H1 (cell line): ENCODE results near the gene MVK. TPM values are rescaled to one million over a fixed set of nuclear protein-coding genes. Genes with fewer than 3 reads are reported as not detected.

Experiments used
- CTBP2 ChIP-seq: IDR thresholded peaks from 2 replicates; pipeline ENCODE4 v1.7.0; 2011; ENCODE audit warnings: borderline replicate concordance, mild to moderate bottlenecking, moderate library complexity, mixed read lengths, low read length; ENCODE audit not compliant: insufficient read depth, insufficient read length
- JUN ChIP-seq: IDR thresholded peaks from 2 replicates; pipeline ENCODE4 v1.6.1; 2011; ENCODE audit warnings: low read depth, mild to moderate bottlenecking, improper control_type of control experiment, low read length
- POLR2AphosphoS5 ChIP-seq: IDR thresholded peaks from 2 replicates; pipeline ENCODE4 v1.6.1; 2011; ENCODE audit warnings: low read depth, low read length
- SAP30 ChIP-seq: fragments of 300-600 bp; sonication (generic); IDR thresholded peaks from 2 replicates; pipeline ENCODE4 v1.7.1; 2012; ENCODE audit warnings: low read length, moderate library complexity, mild to moderate bottlenecking, inconsistent platforms; ENCODE audit not compliant: insufficient read depth, insufficient replicate concordance
- SIN3A ChIP-seq, 2 experiments: IDR thresholded peaks in 1 of 2; conservative IDR thresholded peaks in 1 of 2; 2 replicates each; pipeline ENCODE4 v1.6.1; 2011 to 2012; ENCODE audit warnings: low read length in 2 of 2, improper control_type of control experiment in 1 of 2, low read depth in 1 of 2, mild to moderate bottlenecking in 1 of 2
- YY1 ChIP-seq: IDR thresholded peaks from 2 replicates; pipeline ENCODE4 v1.6.1; 2011; ENCODE audit warnings: low read depth, mild to moderate bottlenecking, low read length
- polyA plus RNA-seq, 7 experiments: library from polyadenylated mRNA; depleted of rRNA in 3 of 7; stranded (reverse) in 5 of 7; unstranded in 2 of 7; fragments of >200 nt in 5 of 7; fragments of 200-250 nt in 2 of 7; gene quantifications; 1 replicate in 5 of 7; 2 replicates in 1 of 7; 4 replicates in 1 of 7; pipeline versions ENCODE4 v1.2.1 to v1.2.3, GENCODE V29; 2011 to 2013; ENCODE audit warnings: missing spikeins in 2 of 7, mixed read lengths in 2 of 7
- total RNA-seq: library from RNA; stranded (reverse); fragmentation: NEBNext Ultra II Directional; extraction: Animal tissue kit (Norgen Biotek cat#: 25700); gene quantifications from 2 replicates; pipeline ENCODE4 v1.2.1, GENCODE V29; 2021

Gene MVK
- total and polyA plus RNA-seq, 2 of the 8 experiments (the other 6 are each of a cell fraction or from before 2014, with no cell fraction given) = 15.7 to 20.9 TPM

DNA sequence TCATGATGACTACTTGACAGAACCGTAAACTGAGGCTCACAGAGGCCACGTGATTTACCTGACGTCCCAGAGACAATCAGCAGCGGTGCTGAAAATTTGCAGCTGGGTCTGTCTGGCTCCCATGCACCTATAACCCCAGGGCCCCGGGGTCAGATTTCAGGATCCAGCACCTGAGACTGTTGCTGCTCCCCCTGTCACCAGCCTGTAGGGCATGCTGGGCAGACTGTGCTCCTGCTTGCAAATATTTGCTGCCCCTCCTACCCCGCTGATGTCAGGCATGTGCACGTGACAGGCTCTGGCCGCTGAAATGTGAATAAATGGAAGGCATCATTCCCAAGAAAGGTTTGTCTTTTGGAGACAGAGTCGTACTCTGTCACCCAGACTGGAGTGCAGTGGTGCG lies 6.3 kb upstream of the MVK start (continued):
- no peak for TF ChIP-seq CTBP2
- no peak for TF ChIP-seq JUN
- TF ChIP-seq SIN3A (conservative IDR thresholded peaks at IDR 0.05 in 1 of 2, IDR thresholded peaks at IDR 0.05 in 1 of 2; ENCODE audit: low read depth in 1 of 2, low read length in 2 of 2) = no peak
- no peak for TF ChIP-seq POLR2AphosphoS5
- no peak for TF ChIP-seq YY1
- no peak for TF ChIP-seq SAP30
